GM10248 (cell line): ENCODE results near the gene TYSND1.

ENCODE experiments used
- CTCF ChIA-PET: fragments of 300-600 bp; sonication (Branson Sonifier 250); formaldehyde crosslinking; extraction: SDS; loops from one replicate; lab custom pipeline; 2021; ENCODE audit warnings: antibody characterized with exemption; lab: Yijun Ruan, JAX
- POLR2A ChIA-PET: fragments of 350-650 bp; sonication (Branson Sonifier 250); formaldehyde crosslinking; extraction: SDS; loops from one replicate; lab custom pipeline; 2020; ENCODE audit warnings: antibody characterized with exemption; lab: Yijun Ruan, JAX
- DNase-seq: peaks from one replicate; pipeline ENCODE4 v3.0.0; 2012; ENCODE audit errors: extremely low spot score
- TF ChIP-seq, protein P1 (sequence below): IDR thresholded peaks from 2 replicates; pipeline ENCODE4 v1.5.1; 2012; ENCODE audit warnings: mild to moderate bottlenecking, low read depth; ENCODE audit errors: extremely low read depth, missing control alignments, control extremely low read depth

The TYSND1 gene

GRCh38 chr10:70098271-70098670, 48.2 kb downstream of the TYSND1 start:
- ChIA-PET CTCF (interaction anchor here (2.0 to 6.8 kb wide), 2 partner anchors 12 to 17 kb away, joined by 9 to 48 read pairs; no protein-coding TSS in a partner anchor), POLR2A (no interaction called here)

GRCh38 chr10:70097459-70097858, 49.0 kb downstream of the TYSND1 start:
- no peak for DNase-seq
- TF ChIP-seq, protein P1, sequence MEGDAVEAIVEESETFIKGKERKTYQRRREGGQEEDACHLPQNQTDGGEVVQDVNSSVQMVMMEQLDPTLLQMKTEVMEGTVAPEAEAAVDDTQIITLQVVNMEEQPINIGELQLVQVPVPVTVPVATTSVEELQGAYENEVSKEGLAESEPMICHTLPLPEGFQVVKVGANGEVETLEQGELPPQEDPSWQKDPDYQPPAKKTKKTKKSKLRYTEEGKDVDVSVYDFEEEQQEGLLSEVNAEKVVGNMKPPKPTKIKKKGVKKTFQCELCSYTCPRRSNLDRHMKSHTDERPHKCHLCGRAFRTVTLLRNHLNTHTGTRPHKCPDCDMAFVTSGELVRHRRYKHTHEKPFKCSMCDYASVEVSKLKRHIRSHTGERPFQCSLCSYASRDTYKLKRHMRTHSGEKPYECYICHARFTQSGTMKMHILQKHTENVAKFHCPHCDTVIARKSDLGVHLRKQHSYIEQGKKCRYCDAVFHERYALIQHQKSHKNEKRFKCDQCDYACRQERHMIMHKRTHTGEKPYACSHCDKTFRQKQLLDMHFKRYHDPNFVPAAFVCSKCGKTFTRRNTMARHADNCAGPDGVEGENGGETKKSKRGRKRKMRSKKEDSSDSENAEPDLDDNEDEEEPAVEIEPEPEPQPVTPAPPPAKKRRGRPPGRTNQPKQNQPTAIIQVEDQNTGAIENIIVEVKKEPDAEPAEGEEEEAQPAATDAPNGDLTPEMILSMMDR, result no peak
- ChIA-PET POLR2A (no interaction called here), CTCF (interaction anchor here (6.8 kb wide), 1 partner anchor 18 kb away, joined by 48 read pairs; no protein-coding TSS in a partner anchor)

More at GRCh38 chr10:70098271-70098670, 48.2 kb downstream of the TYSND1 start:
- DNase-seq, result no peak
- TF ChIP-seq, protein P1, result no peak

DNA sequence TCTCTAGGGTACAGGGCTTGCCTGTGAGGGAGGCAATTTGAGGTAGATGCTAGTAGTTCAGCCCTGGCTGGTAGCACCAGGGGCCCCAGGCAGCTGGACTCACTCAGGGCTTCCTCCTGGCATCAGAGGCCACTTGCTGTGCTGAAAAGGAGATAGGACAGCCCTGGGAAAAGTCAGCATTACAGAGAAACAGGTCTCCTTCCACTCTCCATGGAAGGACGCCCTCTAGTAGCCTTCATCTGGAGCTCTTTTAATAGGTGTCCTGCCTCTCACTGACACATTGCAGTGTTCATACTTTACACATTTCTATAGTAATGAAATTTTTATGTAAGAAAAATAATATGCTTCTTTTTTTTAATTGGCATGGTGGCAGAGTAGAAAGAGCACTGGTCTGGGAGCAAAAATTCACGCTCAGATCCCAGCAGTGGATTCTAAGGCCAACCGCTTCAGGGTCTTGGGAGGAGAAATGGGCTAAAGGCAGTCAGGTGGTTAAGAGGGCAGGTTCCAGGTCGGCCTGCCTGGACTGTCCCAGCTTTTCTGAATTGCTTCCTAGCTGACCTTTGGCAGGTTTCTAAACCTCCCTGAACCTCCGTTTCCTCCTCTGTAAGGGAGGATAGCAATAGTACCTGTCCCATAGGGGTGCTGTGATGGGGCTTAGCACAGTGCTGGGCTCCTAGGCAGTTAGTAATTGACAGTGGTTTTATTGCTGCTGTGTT, 49.6 kb downstream of the TYSND1 start:
- DNase-seq, result no peak
- POLR2A ChIA-PET, result no interaction called here
- TF ChIP-seq, protein P1, result no peak
- CTCF ChIA-PET, result interaction anchor here (0.8 to 6.8 kb wide), 7 partner anchors 9 to 183 kb away, joined by 3 to 48 read pairs (median 8); no protein-coding TSS in a partner anchor

DNA sequence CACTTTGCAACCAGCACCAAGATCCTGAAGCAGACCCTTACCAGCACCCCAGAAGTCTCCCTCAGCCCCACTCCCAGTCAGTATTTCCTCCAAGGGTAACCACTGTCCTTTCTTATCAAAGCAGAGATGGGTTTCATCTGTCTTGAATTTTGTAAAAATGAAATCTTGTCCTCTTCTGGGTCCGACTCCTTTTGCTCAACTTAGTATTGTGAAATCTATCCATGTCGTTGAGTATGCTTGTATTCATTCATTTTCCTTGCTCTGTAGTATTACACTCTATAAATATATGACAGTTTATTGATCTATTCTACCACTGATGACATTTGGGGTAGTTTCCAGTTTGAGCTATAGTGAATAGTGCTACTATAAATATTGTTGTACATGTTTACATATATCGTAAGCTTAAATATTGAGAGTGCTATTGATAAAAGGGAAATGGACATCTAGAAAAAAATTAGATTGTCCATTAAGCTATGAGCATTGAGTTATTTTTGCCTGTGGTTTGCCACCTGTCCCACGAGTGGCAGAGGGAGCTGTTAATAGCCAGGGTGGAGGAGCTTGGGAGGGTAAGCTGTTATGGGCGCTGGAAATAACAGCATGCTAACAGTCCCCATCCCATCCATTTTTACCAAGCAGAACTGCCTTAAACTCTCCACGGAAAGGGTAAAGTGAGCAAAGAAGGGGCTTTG, 50.3 kb downstream of the TYSND1 start:
- TF ChIP-seq, protein P1, result no peak
- CTCF ChIA-PET, result interaction anchor here (0.8 to 6.8 kb wide), 8 partner anchors 9 to 182 kb away, joined by 3 to 48 read pairs (median 6); no protein-coding TSS in a partner anchor
- POLR2A ChIA-PET, result no interaction called here
- DNase-seq, result no peak

- DNase-seq, result no peak
- TF ChIP-seq, protein P1, result no peak
- ChIA-PET CTCF (interaction anchor here (1.1 to 6.8 kb wide), 4 partner anchors 11 to 136 kb away, joined by 3 to 48 read pairs (median 24); no protein-coding TSS in a partner anchor), POLR2A (no interaction called here)
These were observed 52.2 kb downstream of the TYSND1 start for GRCh38 chr10:70094250-70094649.

- DNase-seq, result no peak
- TF ChIP-seq, protein P1, result no peak
- ChIA-PET POLR2A (no interaction called here), CTCF (interaction anchor here (1.1 to 6.8 kb wide), 5 partner anchors 12 to 135 kb away, joined by 3 to 48 read pairs (median 5); no protein-coding TSS in a partner anchor)
These were observed 53.1 kb downstream of the TYSND1 start for GRCh38 chr10:70093335-70093944.
